ENCODE measurements around the gene P2RX3. TPM values are rescaled to one million over a fixed set of nuclear protein-coding genes. Genes with fewer than 3 reads are reported as not detected.

P2RX3 gene
- total and polyA plus RNA-seq, 2 of the 8 experiments (the other 6 are each of a cell fraction or from before 2014, with no cell fraction given): 0.45 to 0.47 TPM

DNA sequence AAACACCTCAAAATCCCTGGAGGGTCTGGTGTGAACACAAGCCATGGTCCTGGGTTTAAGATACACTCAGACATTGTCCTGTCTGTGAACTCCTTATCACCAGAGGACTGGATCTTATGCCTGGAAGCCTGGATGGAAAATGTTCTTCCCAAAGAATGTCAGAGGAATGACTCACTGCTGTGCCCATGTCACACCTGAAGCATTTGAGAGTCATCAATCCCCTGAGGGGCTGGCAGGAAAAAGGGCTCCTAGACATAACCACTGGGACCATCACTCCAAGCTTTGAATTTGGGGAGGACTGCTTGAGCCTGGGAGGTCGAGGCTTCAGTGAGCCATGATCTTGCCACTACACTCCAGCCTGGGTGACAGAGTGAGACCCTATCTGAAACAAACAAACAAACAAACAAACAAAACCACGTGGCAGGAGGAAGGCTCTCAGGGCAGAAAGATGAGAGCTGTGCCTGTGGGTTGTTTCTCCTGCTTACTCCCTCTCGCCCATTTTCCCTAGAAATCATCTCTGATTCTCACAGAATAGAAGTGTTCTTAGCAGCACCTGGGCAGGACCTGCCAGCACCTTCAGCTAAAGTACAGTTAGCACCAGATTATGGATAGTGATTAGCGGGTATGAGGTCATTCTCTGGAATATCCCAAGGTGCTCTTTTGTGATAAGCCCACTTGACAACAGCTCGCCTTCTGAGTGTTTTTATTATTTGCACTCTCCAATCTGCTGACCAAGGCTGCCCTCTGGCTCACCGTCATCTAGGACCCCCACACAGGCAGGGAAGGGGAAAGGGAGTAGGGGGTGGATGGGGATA, 64.2 kb downstream of the P2RX3 start:
- POLR2A ChIA-PET (ENCODE audit: partially characterized antibody): interaction anchor here (1.0 to 1.2 kb wide), 3 partner anchors 9 to 235 kb away, joined by 3 to 4 read pairs (median 4); no protein-coding TSS in a partner anchor
- H3K18ac ChIP-seq (ENCODE audit: extremely low read depth, low read length): no peak overlapping the region
- no peak overlapping the region for H3K4me3 ChIP-seq (ENCODE audit: extremely low read depth in 1 of 4, insufficient read depth in 2 of 4, low read depth in 3 of 4, low read length in 4 of 4)
- no peak overlapping the region for H2BK12ac ChIP-seq (ENCODE audit: low read depth, low read length)
- H3K14ac ChIP-seq (ENCODE audit: insufficient read length): no peak overlapping the region
- CTCF ChIA-PET (ENCODE audit: partially characterized antibody): interaction anchor here (0.6 to 1.2 kb wide), 5 partner anchors 23 to 1031 kb away, joined by 3 read pairs; no protein-coding TSS in a partner anchor
- DNase-seq (ENCODE audit: low read depth in 1 of 2, low spot score in 2 of 2) (no peak), FAIRE-seq (no peak)
- no peak overlapping the region for H2BK5ac ChIP-seq (ENCODE audit: low read depth, low read length)
- H3K23me2 ChIP-seq (ENCODE audit: low read depth, low read length): no peaks in the 10 kb centered on the region
- no peaks in the 10 kb centered on the region for H4K20me1 ChIP-seq (replicated peaks in 1 of 2; ENCODE audit: control insufficient read depth in 1 of 2, insufficient read depth in 2 of 2, low read length in 2 of 2)
- no peaks in the 10 kb centered on the region; the same call in 1 of the 2 replicates for H3K79me1 ChIP-seq (ENCODE audit: low read depth, low read length)
- no peak overlapping the region for H3K27ac ChIP-seq (ENCODE audit: low read depth, low read length)
- H3K23ac ChIP-seq (ENCODE audit: insufficient read length): no peak overlapping the region
- no peaks in the 10 kb centered on the region for H3K4me1 ChIP-seq (replicated peaks in 1 of 4; ENCODE audit: control insufficient read depth in 3 of 4, insufficient read depth in 4 of 4, low read length in 3 of 4)
- H3K4ac ChIP-seq (replicated peaks; ENCODE audit: insufficient read length, low read depth, low read length): no peak overlapping the region
- no peak overlapping the region for H3K56ac ChIP-seq (replicated peaks; ENCODE audit: insufficient read length, low read depth, low read length)
- H2BK15ac ChIP-seq (ENCODE audit: low read length): no peak overlapping the region
- no peak overlapping the region for H3K4me2 ChIP-seq (ENCODE audit: insufficient read depth in 1 of 2, low read depth in 2 of 2, low read length in 2 of 2)
- no peak overlapping the region for H2BK20ac ChIP-seq (ENCODE audit: low read length)
- no peak overlapping the region for H3K9ac ChIP-seq (replicated peaks in 1 of 4; ENCODE audit: extremely low read depth in 1 of 4, low read depth in 3 of 4, low read length in 3 of 4)
- H4K8ac ChIP-seq (ENCODE audit: extremely low read depth, insufficient read depth, low read length): no peak overlapping the region
- H2AK5ac ChIP-seq (ENCODE audit: low read depth, low read length): no peak overlapping the region
- H2BK120ac ChIP-seq (replicated peaks; ENCODE audit: low read depth, low read length): no peak overlapping the region
- 63% methylated on average over 6 of the region's 6 CpGs; no CpG with 5 or more reads in 1 of the 2 experiments for WGBS, 2 experiments (ENCODE audit: extremely low coverage in 1 of 2, insufficient coverage in 1 of 2, insufficient read length in 1 of 2, insufficient replicate concordance in 2 of 2, low coverage in 1 of 2, low lambda C conversion rate in 2 of 2, missing lambda C conversion rate in 1 of 2)
- no peak overlapping the region for H4K91ac ChIP-seq (replicated peaks; ENCODE audit: insufficient read length, low read length)
- peaks cover 0 to 4% (median 2%) of the 10 kb centered on the region in 4 experiments; a peak in 4 of 8 replicates for H3K36me3 ChIP-seq (ENCODE audit: control insufficient read depth in 2 of 4, insufficient read depth in 4 of 4, low read length in 3 of 4)
- H3K27me3 ChIP-seq (replicated peaks in 1 of 4; ENCODE audit: control insufficient read depth in 3 of 4, extremely low read depth in 1 of 4, insufficient read depth in 3 of 4, low read length in 3 of 4): no peaks in the 10 kb centered on the region; a peak in 1 of 7 replicates
- H4K5ac ChIP-seq (ENCODE audit: insufficient read length, low read depth, low read length): no peak overlapping the region
- no peak overlapping the region for H2AFZ ChIP-seq (ENCODE audit: low read length)
- H3K79me2 ChIP-seq (ENCODE audit: control insufficient read depth in 1 of 2, insufficient read depth in 2 of 2, low read length in 2 of 2): no peaks in the 10 kb centered on the region
- no peaks in the 10 kb centered on the region for H3K9me3 ChIP-seq (ENCODE audit: insufficient read depth in 2 of 2, low read depth in 1 of 2, low read length in 1 of 2)
- TF ChIP-seq BCL11A (IDR thresholded peaks at IDR 0.05; ENCODE audit: low read depth in 2 of 2, low read length in 2 of 2) (no peak), SIN3A (conservative IDR thresholded peaks at IDR 0.05 in 1 of 2, IDR thresholded peaks at IDR 0.05 in 1 of 2; ENCODE audit: low read depth in 1 of 2, low read length in 2 of 2) (no peak), SP4 (IDR thresholded peaks at IDR 0.05; ENCODE audit: low read length) (no peak), RFX5 (IDR thresholded peaks at IDR 0.05; ENCODE audit: borderline replicate concordance, low read depth, low read length) (no peak), CTBP2 (IDR thresholded peaks at IDR 0.05; ENCODE audit: borderline replicate concordance, insufficient read depth, insufficient read length, low read length) (no peak), JUN (IDR thresholded peaks at IDR 0.05; ENCODE audit: low read depth, low read length) (no peak), KDM1A (IDR thresholded peaks at IDR 0.05; ENCODE audit: borderline replicate concordance, low read length) (no peak), RBBP5 (IDR thresholded peaks at IDR 0.05; ENCODE audit: borderline replicate concordance, low read depth, low read length) (no peak), SP1 (IDR thresholded peaks at IDR 0.05; ENCODE audit: low read depth, low read length) (no peak)
- TF ChIP-seq, protein P1, sequence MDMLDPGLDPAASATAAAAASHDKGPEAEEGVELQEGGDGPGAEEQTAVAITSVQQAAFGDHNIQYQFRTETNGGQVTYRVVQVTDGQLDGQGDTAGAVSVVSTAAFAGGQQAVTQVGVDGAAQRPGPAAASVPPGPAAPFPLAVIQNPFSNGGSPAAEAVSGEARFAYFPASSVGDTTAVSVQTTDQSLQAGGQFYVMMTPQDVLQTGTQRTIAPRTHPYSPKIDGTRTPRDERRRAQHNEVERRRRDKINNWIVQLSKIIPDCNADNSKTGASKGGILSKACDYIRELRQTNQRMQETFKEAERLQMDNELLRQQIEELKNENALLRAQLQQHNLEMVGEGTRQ (IDR thresholded peaks at IDR 0.05; ENCODE audit: low read length): no peak

All from H1 (cell line).